ENCODE measurements around the gene ERICH4.

ERICH4 gene

DNA sequence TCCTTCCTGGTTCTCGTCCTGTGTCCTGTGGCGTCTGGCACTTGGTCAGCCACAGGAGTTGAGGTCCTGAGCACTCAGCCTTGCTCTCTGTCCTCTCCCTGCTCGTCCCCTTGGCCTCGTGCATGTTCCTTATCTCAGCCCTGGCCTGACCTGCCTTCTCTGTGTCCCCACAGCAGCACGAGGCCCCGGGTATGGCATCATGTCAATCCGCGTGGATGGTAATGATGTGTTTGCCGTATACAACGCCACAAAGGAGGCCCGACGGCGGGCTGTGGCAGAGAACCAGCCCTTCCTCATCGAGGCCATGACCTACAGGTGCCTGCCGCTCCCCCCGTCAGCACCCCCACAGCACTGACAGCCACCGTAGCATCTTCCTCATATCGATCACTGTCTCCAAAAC, 20.5 kb upstream of the ERICH4 start:
- Histone ChIP-seq H3K36me3 (peaks cover 57 to 91% (median 77%) of the 10 kb centered on the region in 3 donors), H3K27me3 (no peaks in the 10 kb centered on the region), H3K9me3 (no peaks in the 10 kb centered on the region), H3K4me1 (peaks cover 0 to 14% (median 11%) of the 10 kb centered on the region in 4 donors), H3K4me3 (no peak overlapping the region), H3K27ac (no peak overlapping the region)
- no peak for TF ChIP-seq CTCF (IDR thresholded peaks at IDR 0.05)
- intact Hi-C loops (cut with DNase I; ENCODE audit: low total_unique reads), result loop anchor here (10.0 kb wide), 1 partner anchor 58 kb away; the partner anchor contains the start of gene B9D2
- no peak for DNase-seq

- DNase-seq, result no peak
- no peak for TF ChIP-seq CTCF (IDR thresholded peaks at IDR 0.05)
- intact Hi-C loops (cut with DNase I; ENCODE audit: low total_unique reads), result loop anchor here (10.0 kb wide), 1 partner anchor 58 kb away; the partner anchor contains the start of gene B9D2
- Histone ChIP-seq H3K9me3 (no peaks in the 10 kb centered on the region), H3K4me1 (peaks cover 0 to 19% (median 16%) of the 10 kb centered on the region in 4 donors), H3K4me3 (no peak overlapping the region), H3K27me3 (no peaks in the 10 kb centered on the region), H3K27ac (no peak overlapping the region), H3K36me3 (peaks cover 57 to 86% (median 73%) of the 10 kb centered on the region in 3 donors)
Measured at GRCh38 chr19:41422955-41423354, 20.0 kb upstream of the ERICH4 start.

GRCh38 chr19:41424335-41425173, 18.4 kb upstream of the ERICH4 start:
- Histone ChIP-seq H3K4me1 (peaks cover 0 to 28% (median 25%) of the 10 kb centered on the region in 4 donors), H3K36me3 (peaks cover 44 to 70% (median 57%) of the 10 kb centered on the region in 3 donors), H3K27me3 (no peaks in the 10 kb centered on the region), H3K27ac (no peak overlapping the region), H3K4me3 (no peak overlapping the region), H3K9me3 (no peaks in the 10 kb centered on the region)
- intact Hi-C loops (cut with DNase I; ENCODE audit: low total_unique reads), result loop anchor here (10.0 kb wide), 1 partner anchor 60 kb away; the partner anchor contains the start of gene B9D2
- no peak for TF ChIP-seq CTCF (IDR thresholded peaks at IDR 0.05)
- DNase-seq, result no peak

- Histone ChIP-seq H3K4me3 (no peak overlapping the region), H3K27me3 (no peaks in the 10 kb centered on the region), H3K4me1 (peaks cover 0 to 28% (median 25%) of the 10 kb centered on the region in 4 donors), H3K27ac (no peak overlapping the region), H3K9me3 (no peaks in the 10 kb centered on the region), H3K36me3 (peaks cover 36 to 61% (median 48%) of the 10 kb centered on the region in 3 donors)
- intact Hi-C loops (cut with DNase I; ENCODE audit: low total_unique reads), result loop anchor here (10.0 kb wide), 1 partner anchor 61 kb away; the partner anchor contains the start of gene B9D2
- no peak for DNase-seq
- no peak for TF ChIP-seq CTCF (IDR thresholded peaks at IDR 0.05)
Measured at GRCh38 chr19:41425174-41426115, 17.5 kb upstream of the ERICH4 start.

- no peak for DNase-seq
- no peaks in the 10 kb centered on the region for H3K27me3 ChIP-seq
- H3K9me3 ChIP-seq, result no peaks in the 10 kb centered on the region
- H3K4me3 ChIP-seq, result peak overlapping the region; percentile 49 to 63
- peaks cover 0 to 28% (median 25%) of the 10 kb centered on the region in 4 donors for H3K4me1 ChIP-seq
- H3K36me3 ChIP-seq, result peaks cover 27 to 60% (median 43%) of the 10 kb centered on the region in 3 donors
- peak overlapping the region; percentile 78 for H3K27ac ChIP-seq
- TF ChIP-seq CTCF (IDR thresholded peaks at IDR 0.05), result no peak
- intact Hi-C loops (cut with DNase I; ENCODE audit: low total_unique reads), result loop anchor here (10.0 kb wide), 1 partner anchor 61 kb away; the partner anchor contains the start of gene B9D2
Measured at GRCh38 chr19:41426116-41426841, 16.7 kb upstream of the ERICH4 start.

Measured in tibial artery (tissue), 4 donors.